Measurements from ENCODE around the gene PLOD2. TPM values are rescaled to one million over a fixed set of nuclear protein-coding genes. Genes with fewer than 3 reads are reported as not detected.
A peak's percentile ranks its signal among the peaks of the same experiment; 100 is the strongest.

Gene PLOD2
- total and polyA plus RNA-seq, 4 donors = 17.8 to 73.9 (median 22.7) TPM

DNA sequence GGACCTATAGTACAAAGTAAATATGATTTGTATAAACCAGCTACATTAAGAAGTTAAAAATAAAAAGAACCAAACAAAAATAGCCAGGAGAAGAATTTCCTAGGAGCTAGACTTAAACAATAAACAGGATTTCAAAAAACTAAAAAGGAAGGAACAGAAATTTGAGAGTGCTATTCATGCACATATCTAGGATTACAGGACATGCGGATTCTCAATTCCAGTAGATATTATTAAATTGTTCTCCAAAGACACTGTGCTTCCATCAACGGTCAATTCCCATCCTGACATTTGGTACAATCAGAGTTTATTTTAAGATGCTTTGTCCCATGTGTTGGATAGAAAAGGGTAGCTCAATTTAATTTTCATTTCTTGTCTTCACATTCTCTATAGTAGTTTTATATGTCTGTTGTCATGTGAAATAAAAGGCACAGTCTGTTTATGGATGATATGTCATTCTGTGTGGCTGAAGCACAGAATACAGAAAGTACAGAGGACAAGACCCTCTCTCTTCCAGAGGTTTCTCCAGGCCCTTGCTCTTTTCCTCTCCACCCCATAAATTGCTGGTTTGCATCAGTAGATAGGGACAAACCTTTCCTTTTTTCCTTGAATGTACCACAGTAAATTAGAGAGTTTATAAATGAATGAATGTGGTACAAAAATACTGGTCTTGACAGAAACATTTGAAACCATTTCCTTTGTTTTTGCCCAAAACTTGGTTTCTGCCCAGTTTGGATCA is 3.5 kb downstream of the PLOD2 start:
- 60 to 89% methylated on average over 2 of the region's 2 CpGs for WGBS, 2 donors
- H3K4me3 ChIP-seq = no peak overlapping the region
- no peak for ATAC-seq (ENCODE audit: insufficient read depth, low FRiP score)
- peak overlapping the region in 1 of 2 donors; percentile 15 for H3K9ac ChIP-seq (ENCODE audit: insufficient read depth in 1 of 2, low read length in 2 of 2)
- peaks cover 1 to 49% (median 16%) of the 10 kb centered on the region in 5 donors for H3K4me1 ChIP-seq (ENCODE audit: control insufficient read depth in 5 of 5, insufficient read depth in 5 of 5, low read length in 5 of 5)
- H3K9me3 ChIP-seq (ENCODE audit: control insufficient read depth in 4 of 4, insufficient read depth in 3 of 4, low read length in 3 of 4) = no peaks in the 10 kb centered on the region
- TF ChIP-seq, protein P1, sequence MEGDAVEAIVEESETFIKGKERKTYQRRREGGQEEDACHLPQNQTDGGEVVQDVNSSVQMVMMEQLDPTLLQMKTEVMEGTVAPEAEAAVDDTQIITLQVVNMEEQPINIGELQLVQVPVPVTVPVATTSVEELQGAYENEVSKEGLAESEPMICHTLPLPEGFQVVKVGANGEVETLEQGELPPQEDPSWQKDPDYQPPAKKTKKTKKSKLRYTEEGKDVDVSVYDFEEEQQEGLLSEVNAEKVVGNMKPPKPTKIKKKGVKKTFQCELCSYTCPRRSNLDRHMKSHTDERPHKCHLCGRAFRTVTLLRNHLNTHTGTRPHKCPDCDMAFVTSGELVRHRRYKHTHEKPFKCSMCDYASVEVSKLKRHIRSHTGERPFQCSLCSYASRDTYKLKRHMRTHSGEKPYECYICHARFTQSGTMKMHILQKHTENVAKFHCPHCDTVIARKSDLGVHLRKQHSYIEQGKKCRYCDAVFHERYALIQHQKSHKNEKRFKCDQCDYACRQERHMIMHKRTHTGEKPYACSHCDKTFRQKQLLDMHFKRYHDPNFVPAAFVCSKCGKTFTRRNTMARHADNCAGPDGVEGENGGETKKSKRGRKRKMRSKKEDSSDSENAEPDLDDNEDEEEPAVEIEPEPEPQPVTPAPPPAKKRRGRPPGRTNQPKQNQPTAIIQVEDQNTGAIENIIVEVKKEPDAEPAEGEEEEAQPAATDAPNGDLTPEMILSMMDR (IDR thresholded peaks at IDR 0.05; ENCODE audit: control extremely low read depth, extremely low read depth) = no peak
- peak overlapping the region in 1 of 2 donors; percentile 86 for H3K27ac ChIP-seq (ENCODE audit: low read depth in 1 of 2, low read length in 1 of 2)
- no peaks in the 10 kb centered on the region for H3K36me3 ChIP-seq (ENCODE audit: control insufficient read depth in 4 of 4, insufficient read depth in 4 of 4, low read length in 4 of 4)
- no peaks in the 10 kb centered on the region for H3K27me3 ChIP-seq (ENCODE audit: control insufficient read depth in 3 of 3, insufficient read depth in 3 of 3, low read length in 2 of 3)
- no peak for DNase-seq

DNA sequence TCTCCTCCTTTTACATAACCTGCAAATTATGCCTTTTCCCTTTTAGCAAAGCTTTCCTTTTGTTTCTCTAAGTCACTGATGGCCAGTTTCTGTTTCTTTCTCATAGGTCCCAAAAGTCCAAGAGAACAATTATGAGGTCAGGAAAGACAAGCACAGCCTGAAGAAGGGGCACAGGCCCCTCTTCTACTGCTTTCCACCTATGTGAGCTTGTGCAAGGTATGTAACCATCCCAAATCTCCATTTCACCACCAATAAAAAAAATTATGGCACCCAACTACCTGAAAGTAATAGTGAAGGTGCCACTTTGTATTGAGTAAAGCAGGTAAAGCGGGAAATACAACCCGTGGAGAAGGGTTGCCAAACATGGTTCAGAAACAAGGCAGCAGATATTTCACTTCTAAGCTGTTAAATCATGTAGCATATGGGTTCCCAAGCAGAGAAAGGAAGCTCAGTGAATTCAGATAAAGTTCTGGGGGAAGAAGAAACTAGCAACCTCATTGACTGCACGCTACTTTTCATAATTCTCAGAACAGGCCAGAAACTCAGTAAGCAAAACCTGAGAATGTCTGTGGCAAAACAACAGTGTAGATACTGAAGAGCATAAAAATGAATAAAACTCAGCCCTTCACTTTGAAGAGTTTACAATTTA is 4.2 kb downstream of the PLOD2 start:
- Histone ChIP-seq H3K4me1 (ENCODE audit: control insufficient read depth in 5 of 5, insufficient read depth in 5 of 5, low read length in 5 of 5) (peaks cover 1 to 42% (median 14%) of the 10 kb centered on the region in 5 donors), H3K27me3 (ENCODE audit: control insufficient read depth in 3 of 3, insufficient read depth in 3 of 3, low read length in 2 of 3) (no peaks in the 10 kb centered on the region), H3K9ac (ENCODE audit: insufficient read depth in 1 of 2, low read length in 2 of 2) (no peak overlapping the region), H3K9me3 (ENCODE audit: control insufficient read depth in 4 of 4, insufficient read depth in 3 of 4, low read length in 3 of 4) (no peaks in the 10 kb centered on the region), H3K27ac (ENCODE audit: low read depth in 1 of 2, low read length in 1 of 2) (peak overlapping the region; percentile 79 to 82), H3K36me3 (ENCODE audit: control insufficient read depth in 4 of 4, insufficient read depth in 4 of 4, low read length in 4 of 4) (no peaks in the 10 kb centered on the region), H3K4me3 (no peak overlapping the region)
- TF ChIP-seq, protein P1 (IDR thresholded peaks at IDR 0.05; ENCODE audit: control extremely low read depth, extremely low read depth) = no peak
- ATAC-seq (ENCODE audit: insufficient read depth, low FRiP score) (no peak), DNase-seq (peak in 2 of 3 donors; percentile 35 to 53)
- 45 to 63% methylated on average over 3 of the region's 3 CpGs for WGBS, 2 donors

DNA sequence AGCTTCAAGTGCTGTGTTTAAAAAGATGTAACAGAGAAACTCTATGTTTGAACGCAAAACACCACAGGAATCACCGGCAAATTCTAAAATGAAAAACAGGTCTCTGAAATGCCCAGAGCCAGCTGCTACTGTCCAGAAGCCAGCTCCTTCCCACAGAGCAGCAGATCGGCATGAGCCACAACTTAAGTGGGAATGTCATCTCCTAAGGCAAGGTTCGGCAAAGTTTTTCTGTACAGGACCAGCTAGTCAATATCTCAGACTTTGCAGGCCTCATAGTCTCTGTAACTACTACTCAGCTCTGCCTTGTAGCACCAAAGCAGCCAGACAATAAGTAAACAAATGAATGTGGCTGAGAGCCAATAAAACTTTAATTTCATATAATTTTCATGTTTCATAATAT is 4.9 kb downstream of the PLOD2 start:
- Histone ChIP-seq H3K9ac (ENCODE audit: insufficient read depth in 1 of 2, low read length in 2 of 2) (no peak overlapping the region), H3K4me1 (ENCODE audit: control insufficient read depth in 5 of 5, insufficient read depth in 5 of 5, low read length in 5 of 5) (peaks cover 1 to 41% (median 14%) of the 10 kb centered on the region in 5 donors), H3K27ac (ENCODE audit: low read depth in 1 of 2, low read length in 1 of 2) (peak overlapping the region; percentile 75 to 82), H3K27me3 (ENCODE audit: control insufficient read depth in 3 of 3, insufficient read depth in 3 of 3, low read length in 2 of 3) (no peaks in the 10 kb centered on the region), H3K4me3 (no peak overlapping the region), H3K36me3 (ENCODE audit: control insufficient read depth in 4 of 4, insufficient read depth in 4 of 4, low read length in 4 of 4) (peaks cover 0 to under 1% (median 0%) of the 10 kb centered on the region in 4 donors), H3K9me3 (ENCODE audit: control insufficient read depth in 4 of 4, insufficient read depth in 3 of 4, low read length in 3 of 4) (no peaks in the 10 kb centered on the region)
- ATAC-seq (ENCODE audit: insufficient read depth, low FRiP score) (no peak), DNase-seq (peak in 1 of 3 donors; percentile 50)
- TF ChIP-seq, protein P1 (IDR thresholded peaks at IDR 0.05; ENCODE audit: control extremely low read depth, extremely low read depth) = no peak
- WGBS, 2 donors = 56 to 80% methylated on average over 4 of the region's 4 CpGs

Measured in lung (tissue), 12 donors.